Neural progenitor cell (in vitro differentiated cells): ENCODE data around the gene FKBP9.

Experiments
- EZH2 ChIP-seq: fragments of 200-600 bp; sonication (generic); IDR thresholded peaks from 2 replicates; pipeline ENCODE4 v1.6.1; 2017; ENCODE audit warnings: antibody characterized with exemption, mild to moderate bottlenecking, moderate library complexity
- EZH2phosphoT487 ChIP-seq: fragments of 200-600 bp; sonication (generic); IDR thresholded peaks from 2 replicates; pipeline ENCODE4 v1.6.1; 2017; ENCODE audit warnings: antibody characterized with exemption
- TF ChIP-seq, protein P1 (sequence below): fragments of 200-600 bp; sonication (generic); IDR thresholded peaks from 2 replicates; pipeline ENCODE4 v1.5.1; 2017; ENCODE audit warnings: antibody characterized with exemption, mild to moderate bottlenecking

DNA sequence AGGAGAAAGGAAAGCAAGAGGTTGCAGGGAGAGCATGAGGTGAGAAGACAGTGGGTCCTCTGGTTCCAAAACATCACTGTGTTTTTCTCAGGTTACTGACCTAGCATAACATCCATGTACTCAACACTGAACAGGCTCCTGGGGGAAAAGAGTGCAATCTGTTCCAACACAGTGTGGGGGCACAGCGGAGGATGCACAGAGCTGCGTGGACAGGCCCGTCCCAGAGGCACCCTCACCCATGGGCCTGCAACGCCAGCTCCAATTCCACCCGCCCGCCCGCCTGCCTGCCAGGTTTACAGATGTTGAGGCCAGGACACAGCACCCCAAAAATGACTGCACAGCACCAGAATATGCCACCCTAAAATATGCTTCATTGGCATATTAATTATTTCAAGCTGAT is 26.9 kb upstream of the FKBP9 start:
- TF ChIP-seq, protein P1, sequence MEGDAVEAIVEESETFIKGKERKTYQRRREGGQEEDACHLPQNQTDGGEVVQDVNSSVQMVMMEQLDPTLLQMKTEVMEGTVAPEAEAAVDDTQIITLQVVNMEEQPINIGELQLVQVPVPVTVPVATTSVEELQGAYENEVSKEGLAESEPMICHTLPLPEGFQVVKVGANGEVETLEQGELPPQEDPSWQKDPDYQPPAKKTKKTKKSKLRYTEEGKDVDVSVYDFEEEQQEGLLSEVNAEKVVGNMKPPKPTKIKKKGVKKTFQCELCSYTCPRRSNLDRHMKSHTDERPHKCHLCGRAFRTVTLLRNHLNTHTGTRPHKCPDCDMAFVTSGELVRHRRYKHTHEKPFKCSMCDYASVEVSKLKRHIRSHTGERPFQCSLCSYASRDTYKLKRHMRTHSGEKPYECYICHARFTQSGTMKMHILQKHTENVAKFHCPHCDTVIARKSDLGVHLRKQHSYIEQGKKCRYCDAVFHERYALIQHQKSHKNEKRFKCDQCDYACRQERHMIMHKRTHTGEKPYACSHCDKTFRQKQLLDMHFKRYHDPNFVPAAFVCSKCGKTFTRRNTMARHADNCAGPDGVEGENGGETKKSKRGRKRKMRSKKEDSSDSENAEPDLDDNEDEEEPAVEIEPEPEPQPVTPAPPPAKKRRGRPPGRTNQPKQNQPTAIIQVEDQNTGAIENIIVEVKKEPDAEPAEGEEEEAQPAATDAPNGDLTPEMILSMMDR, result no peak
- TF ChIP-seq EZH2 (no peak), EZH2phosphoT487 (no peak)
